CD4-positive, alpha-beta T cell treated with Interferon gamma for 1 hour (primary cell): ENCODE data around the gene PACSIN1.
"Not testable (repeated sequence)": the region's sequence is repeated elsewhere in the genome, so short reads cannot be mapped to it uniquely, and the experiment has no call there.

ENCODE experiments used
- DNase-seq: peaks from one replicate; pipeline ENCODE4 v3.0.0-alpha.2; 2020

PACSIN1 gene

GRCh38 chr6:34459899-34460593 lies 5.8 kb upstream of the PACSIN1 start:
- DNase-seq = peak; percentile 29

GRCh38 chr6:34460796-34461507 lies 4.9 kb upstream of the PACSIN1 start:
- no peak for DNase-seq

- no peak for DNase-seq
Observed at GRCh38 chr6:34462010-34462409, 3.9 kb upstream of the PACSIN1 start.

- no peak for DNase-seq
Observed at GRCh38 chr6:34462551-34462971, 3.3 kb upstream of the PACSIN1 start.

- DNase-seq = no peak
Observed at GRCh38 chr6:34463299-34463698, 2.6 kb upstream of the PACSIN1 start.

- no peak for DNase-seq
Observed at GRCh38 chr6:34463849-34464248, 2.0 kb upstream of the PACSIN1 start.

GRCh38 chr6:34466242-34467185 lies 638 bp downstream of the PACSIN1 start:
- DNase-seq = no peak

- peak; percentile 25 for DNase-seq
Observed at GRCh38 chr6:34468378-34468892, 2.6 kb downstream of the PACSIN1 start.

GRCh38 chr6:34469499-34469898 lies 3.6 kb downstream of the PACSIN1 start:
- DNase-seq = no peak

- no peak for DNase-seq
Observed at GRCh38 chr6:34472425-34472824, 6.5 kb downstream of the PACSIN1 start.

- no peak for DNase-seq
Observed at GRCh38 chr6:34473967-34474366, 8.1 kb downstream of the PACSIN1 start.

- DNase-seq = no peak
Observed at GRCh38 chr6:34474754-34475153, 8.9 kb downstream of the PACSIN1 start.

- DNase-seq = no peak
Observed at GRCh38 chr6:34475238-34475682, 9.4 kb downstream of the PACSIN1 start.

GRCh38 chr6:34475767-34476328 lies 10.0 kb downstream of the PACSIN1 start:
- no peak for DNase-seq

GRCh38 chr6:34476447-34476846 lies 10.6 kb downstream of the PACSIN1 start:
- no peak for DNase-seq

GRCh38 chr6:34476921-34477320 lies 11.0 kb downstream of the PACSIN1 start:
- DNase-seq = no peak

- DNase-seq = no peak
Observed at GRCh38 chr6:34478796-34479195, 12.9 kb downstream of the PACSIN1 start.

- DNase-seq = not testable (repeated sequence)
Observed at GRCh38 chr6:34483781-34484180, 17.9 kb downstream of the PACSIN1 start.

- DNase-seq = no peak
Observed at GRCh38 chr6:34484391-34484790, 18.5 kb downstream of the PACSIN1 start.

GRCh38 chr6:34484899-34485298 lies 19.0 kb downstream of the PACSIN1 start:
- DNase-seq = peak; percentile 42

GRCh38 chr6:34485321-34486060 lies 19.6 kb downstream of the PACSIN1 start:
- DNase-seq = no peak
